GM21723 (cell line): Measurements from ENCODE around the gene TSPAN10.
A peak's percentile ranks its signal among the peaks of the same experiment; 100 is the strongest.
"Not testable (repeated sequence)": the region's sequence is repeated elsewhere in the genome, so short reads cannot be mapped to it uniquely, and the experiment has no call there.

Experiments used
- ATAC-seq: cut with Tn5 transposase; IDR thresholded peaks from one replicate; pipeline ENCODE4 v1.9.1; 2021; ENCODE audit warnings: mild to moderate bottlenecking, moderate library complexity; ENCODE audit not compliant: unreplicated experiment

TSPAN10 gene

GRCh38 chr17:81659038-81659437, 22.0 kb downstream of the TSPAN10 start:
- ATAC-seq: no peak

GRCh38 chr17:81660441-81660840, 23.4 kb downstream of the TSPAN10 start:
- ATAC-seq: no peak

DNA sequence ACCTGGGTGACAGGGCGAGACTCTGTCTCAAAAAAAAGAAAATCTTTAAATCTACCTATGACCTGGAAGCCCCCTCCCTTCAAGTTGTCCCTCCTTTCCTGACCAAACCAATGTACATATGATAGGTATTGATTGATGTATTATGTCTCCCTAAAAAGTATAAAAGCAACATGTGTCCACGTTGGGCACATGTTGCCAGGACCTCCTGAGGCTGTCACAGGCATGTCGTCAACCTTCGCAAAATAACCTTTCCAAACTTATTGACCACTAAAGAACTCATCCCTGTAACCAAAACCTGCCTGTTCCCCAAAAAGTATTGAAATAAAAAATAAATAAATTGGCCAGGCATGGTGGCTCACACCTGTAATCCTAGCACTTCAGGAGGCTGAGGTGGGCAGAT, 25.0 kb downstream of the TSPAN10 start:
- no peak for ATAC-seq

DNA sequence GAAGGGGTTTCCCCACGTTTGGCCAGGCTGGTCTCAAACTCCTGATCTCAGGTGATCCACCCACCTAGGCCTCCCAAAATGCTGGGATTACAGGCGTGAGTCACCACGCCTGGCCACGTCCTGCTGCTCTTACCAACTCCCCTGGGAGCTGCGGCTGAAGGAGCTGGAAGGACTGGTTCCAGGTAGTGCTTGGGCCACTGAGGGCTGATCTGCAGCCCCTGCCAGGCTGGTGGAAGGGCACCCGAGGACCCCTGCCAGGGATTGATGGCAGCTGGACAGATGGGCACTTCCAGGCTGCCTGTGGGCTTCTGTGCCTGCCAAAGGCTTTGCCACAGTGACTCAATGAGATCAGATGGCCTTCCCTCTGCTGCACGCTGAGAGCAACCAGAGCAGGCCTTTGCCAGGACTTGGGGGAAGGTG, 27.1 kb downstream of the TSPAN10 start:
- no peak for ATAC-seq

DNA sequence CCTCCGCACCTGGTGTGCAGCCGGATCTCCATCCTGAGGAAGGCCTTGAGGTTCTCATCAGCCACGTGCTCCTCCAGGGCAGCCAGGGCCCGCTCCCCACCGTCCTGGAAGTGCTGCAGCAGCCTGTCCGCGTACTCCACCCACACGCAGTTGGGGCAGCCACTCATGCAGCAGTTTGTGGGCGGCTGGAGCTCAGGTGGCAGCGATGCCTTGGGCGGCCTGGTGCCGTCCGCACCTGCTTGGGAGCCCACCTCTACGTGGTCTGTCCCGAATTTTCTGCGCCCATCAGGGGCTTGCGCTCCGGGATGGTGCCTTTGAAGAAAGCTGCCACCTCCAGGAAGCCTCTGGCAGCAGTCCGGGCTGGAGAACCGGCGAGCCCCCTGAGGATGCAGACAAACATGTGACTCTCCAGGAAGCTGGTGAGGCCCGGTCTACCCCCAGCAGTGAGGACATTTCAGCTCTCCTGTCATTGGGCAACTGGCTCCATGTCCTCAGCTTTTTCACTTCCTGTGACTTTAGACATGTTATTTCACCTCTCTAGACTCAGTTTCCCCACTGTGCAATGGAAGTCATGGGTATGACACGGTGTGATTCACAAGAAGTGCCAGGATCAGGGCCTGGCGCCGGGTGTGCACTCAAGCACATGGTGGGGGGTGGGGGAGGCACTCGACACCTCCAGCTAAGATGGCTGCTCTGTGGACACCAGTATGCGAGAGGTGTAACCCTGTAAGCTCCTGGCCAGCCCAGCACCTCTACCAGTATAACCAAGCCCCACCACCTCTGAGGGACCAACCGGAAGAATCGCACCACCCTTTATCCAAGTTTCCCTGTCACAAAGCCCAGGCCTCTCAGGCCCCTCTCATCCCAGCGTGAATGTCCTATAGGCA, 28.5 kb downstream of the TSPAN10 start:
- ATAC-seq: peak; percentile 17

- no peak for ATAC-seq
Observed at GRCh38 chr17:81666092-81666341, 29.0 kb downstream of the TSPAN10 start.

GRCh38 chr17:81666342-81667191, 29.6 kb downstream of the TSPAN10 start, which contains the start of the genes CCDC137 and OXLD1:
CCDC137 (plus strand) TSS chr17:81666737; CDS start chr17:81666767, 30 bp downstream.
OXLD1 (minus strand) TSS chr17:81666605; CDS start chr17:81666577, 28 bp downstream.
- ATAC-seq: peak; percentile 86

GRCh38 chr17:81667754-81668153, 30.8 kb downstream of the TSPAN10 start:
- no peak for ATAC-seq

DNA sequence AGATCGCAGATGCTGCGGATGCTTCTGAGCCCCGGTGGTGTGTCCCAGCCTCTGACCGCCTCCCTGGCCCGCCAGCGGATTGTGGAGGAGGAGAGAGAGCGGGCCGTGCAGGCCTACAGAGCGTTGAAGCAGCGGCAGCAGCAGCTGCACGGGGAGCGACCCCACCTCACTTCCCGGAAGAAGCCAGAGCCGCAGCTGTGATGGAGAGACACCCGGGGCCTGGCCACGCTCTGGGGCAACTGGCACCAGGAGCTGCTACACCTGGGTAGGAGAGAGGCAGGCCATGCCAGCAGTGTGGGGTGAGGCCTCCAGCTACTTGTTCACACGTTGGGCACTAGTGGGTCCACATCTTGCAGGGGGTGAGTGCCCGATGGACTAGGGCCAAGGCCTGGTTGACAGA, 35.5 kb downstream of the TSPAN10 start:
- no peak for ATAC-seq

DNA sequence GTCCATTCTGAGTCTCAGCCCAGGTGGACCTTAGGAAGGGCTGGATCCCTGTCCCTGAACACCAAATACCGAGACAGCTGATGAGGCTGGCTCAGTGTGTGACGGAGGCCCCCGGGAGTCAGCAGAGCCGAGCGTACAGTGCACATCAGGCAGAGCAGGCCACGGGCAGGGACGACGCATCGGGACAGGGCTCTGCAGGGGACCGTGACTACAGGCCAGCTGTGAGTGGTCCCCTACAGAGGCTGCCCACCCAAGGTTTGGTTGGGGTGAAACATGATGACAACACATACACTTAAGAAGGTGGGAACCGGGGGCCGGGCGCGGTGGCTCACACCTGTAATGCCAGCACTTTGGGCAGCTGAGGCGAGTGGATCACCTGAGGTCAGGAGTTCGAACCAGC, 36.0 kb downstream of the TSPAN10 start:
- ATAC-seq: no peak

DNA sequence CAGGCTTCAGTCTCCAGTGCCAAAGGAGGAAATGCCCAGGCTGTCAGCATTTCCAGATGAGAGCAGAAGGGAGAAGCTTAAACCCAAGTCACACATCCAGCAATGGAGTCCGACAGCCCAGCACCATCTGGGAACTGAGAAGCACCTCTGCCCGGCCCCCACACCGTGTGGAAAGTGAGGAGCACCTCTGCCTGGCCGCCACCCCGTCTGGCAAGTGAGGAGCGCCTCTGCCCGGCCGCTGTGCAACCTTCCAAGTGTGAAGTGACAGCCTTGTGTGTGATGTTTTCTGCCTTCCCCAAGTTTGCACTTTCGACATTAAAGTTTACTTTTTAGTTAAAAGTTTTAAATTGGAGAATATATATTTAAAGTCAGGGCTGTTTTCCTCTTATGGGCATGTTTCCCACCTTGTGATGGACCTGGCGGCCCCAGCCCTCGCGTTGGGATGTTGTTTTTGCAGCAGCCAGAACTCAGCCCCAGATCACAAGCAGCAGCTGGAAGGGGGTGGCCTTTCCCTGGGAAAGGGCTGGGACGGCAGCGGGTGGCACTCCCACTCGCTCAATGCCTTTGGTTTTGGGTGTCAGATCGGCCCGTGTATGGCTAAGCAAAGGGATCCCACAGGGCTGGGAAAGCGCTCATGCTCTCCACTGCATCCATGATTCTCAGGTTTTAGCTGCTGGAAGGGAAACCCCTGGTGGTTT, 36.7 kb downstream of the TSPAN10 start:
- ATAC-seq: no peak

DNA sequence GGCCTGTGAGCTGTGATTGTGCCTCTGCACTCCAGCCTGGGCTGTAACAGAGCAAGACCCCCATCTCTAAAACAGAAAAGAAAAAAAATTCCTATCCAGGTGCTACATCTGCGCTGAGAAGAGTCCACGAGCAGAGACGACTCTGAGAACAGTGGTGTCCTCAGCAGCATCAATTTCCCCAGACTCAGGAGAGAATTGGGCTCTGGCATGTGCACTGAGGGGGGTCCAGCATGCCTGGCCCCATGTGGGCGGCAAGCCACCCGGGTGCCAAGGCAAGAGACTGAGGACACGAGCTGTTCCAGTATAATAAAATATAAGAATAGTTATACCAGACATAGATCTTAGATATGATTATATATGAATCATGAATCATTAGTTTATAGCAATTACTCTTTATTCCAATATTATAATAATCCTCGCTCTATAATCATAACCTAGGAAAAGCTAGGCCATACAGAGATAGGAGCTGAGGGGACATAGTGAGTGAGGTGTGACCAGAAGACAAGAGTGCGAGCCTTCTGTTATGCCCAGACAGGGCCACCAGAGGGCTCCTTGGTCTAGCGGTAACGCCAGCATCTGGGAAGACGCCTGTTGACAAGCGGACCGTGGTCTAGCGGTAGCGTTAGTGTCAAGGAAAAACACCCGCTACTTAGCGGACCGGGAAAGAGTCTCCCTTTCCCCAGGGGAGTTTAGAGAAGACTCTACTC, 38.7 kb downstream of the TSPAN10 start:
- not testable (repeated sequence) for ATAC-seq

DNA sequence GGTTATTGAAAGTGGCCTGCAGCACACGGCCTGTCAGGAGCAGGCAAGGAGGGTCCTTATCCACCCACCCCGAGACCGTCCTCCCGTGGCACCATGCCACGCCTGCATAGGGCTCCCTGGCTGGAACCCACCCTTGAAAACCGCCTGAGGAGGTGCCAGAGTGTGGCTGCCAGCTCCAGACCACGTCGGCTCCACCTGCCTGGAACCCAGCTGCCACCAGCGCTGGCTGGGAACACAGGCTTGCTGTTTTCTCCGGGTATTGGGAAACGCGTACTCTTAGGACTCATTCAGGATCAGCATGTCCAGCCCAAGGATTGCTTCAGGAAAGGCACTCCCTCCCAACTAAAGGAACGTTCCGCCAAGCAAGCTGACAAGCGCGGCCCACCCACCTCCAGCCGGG, 39.9 kb downstream of the TSPAN10 start:
- no peak for ATAC-seq

DNA sequence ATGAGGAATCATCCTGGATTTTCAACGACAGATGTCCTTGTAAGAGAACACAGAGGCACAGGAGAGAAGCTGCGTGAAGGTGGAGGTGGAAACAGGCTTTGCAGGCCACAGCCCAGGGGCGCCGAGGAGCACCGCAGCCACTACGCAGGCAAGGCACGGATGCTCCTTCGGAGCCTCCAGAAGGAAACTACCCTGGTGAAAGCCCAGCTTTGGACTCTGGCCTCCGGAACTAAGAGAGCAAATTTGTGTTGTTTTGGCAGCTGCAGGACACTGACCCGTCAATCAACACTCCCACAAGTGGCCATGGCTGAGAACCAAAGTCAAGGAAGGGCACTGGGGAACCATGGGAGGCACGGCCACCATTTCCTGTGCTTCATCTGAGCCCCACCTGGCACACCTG, 43.2 kb downstream of the TSPAN10 start:
- no peak for ATAC-seq

DNA sequence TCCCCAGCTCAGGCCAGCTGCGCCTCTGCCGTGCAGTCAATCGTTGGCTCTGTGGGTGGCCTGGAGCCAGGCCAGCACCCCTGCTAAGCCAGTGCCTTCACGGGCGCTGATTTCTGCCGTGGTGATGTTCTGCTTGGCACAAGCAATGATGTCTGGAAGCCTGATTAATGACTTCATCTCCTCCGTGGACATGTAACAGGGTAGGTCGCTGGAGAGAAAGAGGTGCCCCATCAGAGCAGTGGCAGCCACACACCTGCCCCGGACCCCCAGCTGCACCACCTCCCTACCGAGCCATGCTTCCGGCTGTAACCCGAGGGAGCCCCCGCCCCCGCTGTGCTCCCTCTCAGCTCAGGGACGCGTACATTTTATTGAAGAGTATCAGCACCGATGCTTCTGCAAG, 44.7 kb downstream of the TSPAN10 start:
- ATAC-seq: no peak

GRCh38 chr17:81682565-81683207, 45.7 kb downstream of the TSPAN10 start:
- ATAC-seq: no peak

DNA sequence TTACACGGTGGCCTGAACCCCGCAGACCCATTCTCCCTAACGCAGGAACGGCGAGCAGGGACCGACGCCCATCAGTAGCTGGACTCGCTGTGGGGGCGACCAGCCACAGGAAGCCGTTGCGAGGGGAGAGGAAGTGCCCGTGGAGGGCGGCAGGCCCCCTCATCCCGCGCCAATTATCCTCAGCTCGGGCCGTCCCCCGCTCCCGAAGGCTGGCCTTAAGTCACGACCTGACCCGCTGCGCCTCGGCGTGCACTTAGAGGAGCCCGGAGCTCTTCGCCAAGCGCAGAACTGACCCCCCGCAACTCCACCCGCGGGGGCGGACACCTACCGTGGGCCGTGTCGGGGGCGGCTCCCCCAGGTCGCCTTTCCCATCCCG, 46.2 kb downstream of the TSPAN10 start:
- peak; percentile 27 for ATAC-seq

DNA sequence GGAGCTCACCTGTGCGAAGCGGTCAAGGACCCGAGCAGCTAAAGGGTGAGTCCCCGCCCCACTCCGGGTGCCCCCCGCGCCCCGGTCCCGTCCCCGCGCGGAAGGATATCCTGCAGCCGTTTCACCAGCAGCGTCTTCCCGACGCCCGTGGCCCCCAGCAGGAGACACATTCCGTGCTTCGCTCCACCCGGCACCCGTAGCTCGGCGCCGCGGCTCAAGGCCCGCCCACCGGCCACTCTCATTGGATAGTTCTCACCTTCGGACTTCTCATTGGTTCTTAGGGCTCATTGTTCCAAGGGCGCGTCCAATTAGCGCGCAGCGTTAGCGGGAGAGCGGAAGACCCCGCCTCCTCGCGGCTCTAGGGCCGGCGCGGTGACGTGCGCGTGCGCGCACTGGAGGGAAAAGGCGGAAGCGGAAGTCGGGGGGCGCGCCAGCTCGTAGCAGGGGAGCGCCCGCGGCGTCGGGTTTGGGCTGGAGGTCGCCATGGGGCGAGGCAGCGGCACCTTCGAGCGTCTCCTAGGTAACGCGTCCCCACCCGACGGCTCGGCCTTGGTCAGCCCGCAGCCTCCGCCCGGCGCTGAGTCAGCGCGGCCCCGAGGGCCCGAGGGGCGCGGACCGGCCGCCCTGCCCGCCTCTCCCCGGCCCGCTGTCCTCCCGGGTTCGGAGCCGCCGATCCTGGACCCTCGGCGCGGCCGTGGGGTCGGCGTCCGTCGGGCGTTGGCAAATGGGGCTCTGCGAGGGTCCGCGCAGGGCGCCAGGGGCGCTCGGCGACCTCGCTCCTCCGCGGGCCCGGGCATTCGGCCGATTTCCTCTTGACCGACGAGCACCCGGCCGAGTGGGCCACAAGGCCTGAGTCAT, 46.8 kb downstream of the TSPAN10 start, which contains the start of the genes ARL16 and HGS:
Gene ARL16 (minus strand): TSS at position 214 of the 858 bp plus-strand sequence. CDS start 44 bp downstream, at position 170.
Gene HGS (plus strand): TSS at position 428 of the 858 bp plus-strand sequence. CDS start 56 bp downstream, at position 484.
- peak; percentile 84 for ATAC-seq

DNA sequence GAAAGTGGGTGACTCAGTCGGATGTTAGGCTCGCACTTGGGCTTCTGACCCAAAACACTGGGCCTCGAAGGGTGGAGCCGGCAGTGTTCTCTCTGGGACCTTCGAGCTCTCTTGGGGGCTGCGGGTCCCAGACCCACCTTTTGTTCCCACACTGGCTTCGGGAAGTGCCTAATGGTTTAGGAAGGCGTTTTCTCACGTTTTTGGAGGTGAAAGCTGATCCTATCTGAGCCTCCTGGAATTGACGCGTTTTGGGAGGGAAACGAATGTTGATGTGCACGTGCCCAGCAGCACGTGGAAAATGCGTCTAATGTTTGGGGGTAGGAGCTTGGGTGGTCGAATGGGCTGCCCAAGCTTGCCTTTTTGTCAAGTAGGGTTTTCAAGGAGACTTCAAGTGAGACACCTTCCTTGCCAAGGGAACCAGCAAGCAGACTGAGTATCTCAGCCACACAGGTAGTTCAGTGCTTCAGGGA, 47.5 kb downstream of the TSPAN10 start:
- no peak for ATAC-seq
